Hair follicle dermal papilla cell (primary cell): ENCODE measurements around the gene SEL1L3. TPM values are rescaled to one million over a fixed set of nuclear protein-coding genes. Genes with fewer than 3 reads are reported as not detected.

Experiments used
- small RNA-seq: library from RNA; depleted of rRNA; stranded (forward); fragments of <200 nt; gene quantifications from one replicate; pipeline ENCODE3, GENCODE V24; 2012
- total RNA-seq: library from RNA; depleted of rRNA; stranded (reverse); fragments of >200 nt; gene quantifications from 2 replicates; pipeline ENCODE4 v1.2.3, GENCODE V29; 2012

SEL1L3 gene
- total RNA-seq = 4.1 and 5.5 TPM in 2 replicates

DNA sequence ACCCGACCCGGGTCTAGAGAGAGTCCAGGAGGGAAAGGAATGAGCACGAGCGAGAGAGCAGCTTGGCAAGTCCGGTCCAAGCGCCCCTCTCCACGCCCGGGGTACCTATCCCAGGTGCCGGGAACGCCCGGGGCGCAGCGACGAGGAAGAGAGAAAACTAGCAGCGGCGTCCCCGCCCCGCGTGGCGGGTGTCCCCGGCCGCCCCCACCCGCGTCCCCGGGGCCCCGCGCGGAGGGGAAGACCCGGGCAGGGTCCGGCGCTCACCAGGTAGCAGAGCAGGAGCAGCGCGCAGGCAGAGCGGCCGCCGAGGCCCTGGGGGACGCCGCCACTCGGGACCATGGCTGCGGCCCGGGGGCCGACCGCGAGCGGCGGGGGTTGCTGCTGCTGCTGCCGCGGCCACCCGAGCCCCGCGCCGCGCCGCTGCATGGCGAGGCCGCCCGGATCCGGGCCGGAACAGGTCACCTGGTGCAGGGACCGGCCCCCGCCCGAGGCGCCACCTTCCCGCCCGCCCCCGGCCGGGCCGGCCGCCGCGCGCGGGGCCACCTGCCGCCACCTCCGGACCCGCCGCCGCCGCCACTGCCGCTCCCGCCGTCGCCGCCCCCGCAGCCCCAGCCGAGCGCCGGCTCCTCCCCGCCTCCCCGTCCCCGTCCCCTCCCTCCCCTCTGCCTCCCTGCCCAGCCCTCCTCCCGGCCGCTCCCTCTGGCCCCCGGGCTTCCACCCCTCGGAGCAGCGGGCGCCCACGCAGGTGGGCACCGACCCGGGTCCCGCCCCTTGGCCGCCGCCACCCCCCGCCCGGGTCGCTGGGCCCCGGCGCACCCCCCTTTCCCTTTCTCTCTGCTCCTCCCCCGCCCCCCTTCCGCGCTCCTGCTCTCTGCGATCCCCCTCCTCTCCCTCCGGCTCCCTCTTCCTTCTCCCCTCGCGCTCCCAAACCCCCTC is at the start of gene SEL1L3:
Gene SEL1L3, minus strand, starts transcription at position 578 of the 936 bp plus-strand sequence. Its CDS starts 152 bp downstream, at position 426.

Small RNA genes within 50 kb of the gene (small RNA-seq; reads per million reads assigned to genes)
- gene MTND4LP22 = not detected

Other genes with a start within 250 kb of the SEL1L3 start
- gene SLC34A2, start 207.1 kb downstream of the SEL1L3 start, total RNA-seq = 0.85 TPM in 1 of 2 replicates, not detected in the other
- gene SMIM20, start 51.2 kb upstream of the SEL1L3 start, total RNA-seq = 23.3 and 25.0 TPM in 2 replicates